Stimulated activated CD8-positive, alpha-beta memory T cell treated with anti-CD3 and anti-CD28 coated beads, Interleukin-15, amount 100 ng/mL, for 24 hours (primary cell): Measurements from ENCODE around the gene SMARCC1.

Experiments
- DNase-seq: peaks from one replicate; pipeline ENCODE4 v3.0.0-alpha.2; 2020; ENCODE audit warnings: low read depth

SMARCC1 gene

GRCh38 chr3:47630810-47631209 lies 150.9 kb downstream of the SMARCC1 start:
- no peak for DNase-seq

GRCh38 chr3:47629770-47630169 lies 151.9 kb downstream of the SMARCC1 start:
- no peak for DNase-seq

GRCh38 chr3:47628426-47628825 lies 153.3 kb downstream of the SMARCC1 start:
- DNase-seq: no peak

- no peak for DNase-seq
Measured at GRCh38 chr3:47622671-47623461, 158.8 kb downstream of the SMARCC1 start.

- no peak for DNase-seq
Measured at GRCh38 chr3:47617086-47618010, 164.3 kb downstream of the SMARCC1 start.

GRCh38 chr3:47614788-47615187 lies 166.9 kb downstream of the SMARCC1 start:
- no peak for DNase-seq

- DNase-seq: no peak
Measured at GRCh38 chr3:47613722-47614121, 168.0 kb downstream of the SMARCC1 start.

- no peak for DNase-seq
Measured at GRCh38 chr3:47612879-47613278, 168.8 kb downstream of the SMARCC1 start.

- no peak for DNase-seq
Measured at GRCh38 chr3:47612178-47612577, 169.5 kb downstream of the SMARCC1 start.

- DNase-seq: no peak
Measured at GRCh38 chr3:47611576-47611975, 170.1 kb downstream of the SMARCC1 start.

- no peak for DNase-seq
Measured at GRCh38 chr3:47610583-47610982, 171.1 kb downstream of the SMARCC1 start.

- no peak for DNase-seq
Measured at GRCh38 chr3:47607335-47607734, 174.4 kb downstream of the SMARCC1 start.

- DNase-seq: no peak
Measured at GRCh38 chr3:47606165-47606564, 175.5 kb downstream of the SMARCC1 start.

GRCh38 chr3:47605652-47606051 lies 176.0 kb downstream of the SMARCC1 start:
- no peak for DNase-seq

GRCh38 chr3:47604145-47604544 lies 177.5 kb downstream of the SMARCC1 start:
- DNase-seq: no peak

- no peak for DNase-seq
Measured at GRCh38 chr3:47603332-47603731, 178.4 kb downstream of the SMARCC1 start.

- DNase-seq: no peak
Measured at GRCh38 chr3:47601281-47601680, 180.4 kb downstream of the SMARCC1 start.

- DNase-seq: no peak
Measured at GRCh38 chr3:47594792-47595191, 186.9 kb downstream of the SMARCC1 start.

- DNase-seq: no peak
Measured at GRCh38 chr3:47592066-47592795, 189.5 kb downstream of the SMARCC1 start.

GRCh38 chr3:47590216-47590615 lies 191.5 kb downstream of the SMARCC1 start:
- no peak for DNase-seq

GRCh38 chr3:47588587-47588986 lies 193.1 kb downstream of the SMARCC1 start:
- DNase-seq: no peak

- no peak for DNase-seq
Measured at GRCh38 chr3:47588053-47588452, 193.6 kb downstream of the SMARCC1 start.
